Endothelial cell (in vitro differentiated cells): ENCODE results near the gene ABCA3. TPM values are rescaled to one million over a fixed set of nuclear protein-coding genes. Genes with fewer than 3 reads are reported as not detected.

Experiments
- DNase-seq: peaks from one replicate; pipeline ENCODE4 v3.0.0; 2021; ENCODE audit warnings: low spot score
- H3K27ac Mint-ChIP-seq: one replicate; pipeline ENCODE4 v1.8.0; 2021; ENCODE audit warnings: mixed read lengths, inconsistent platforms; ENCODE audit not compliant: unreplicated experiment
- H3K27me3 Mint-ChIP-seq: one replicate; pipeline ENCODE4 v1.8.0; 2021; ENCODE audit warnings: mild to moderate bottlenecking, moderate library complexity, mixed read lengths, inconsistent platforms; ENCODE audit not compliant: unreplicated experiment
- H3K36me3 Mint-ChIP-seq: one replicate; pipeline ENCODE4 v1.8.0; 2021; ENCODE audit warnings: mild to moderate bottlenecking, low read depth, mixed read lengths, inconsistent platforms; ENCODE audit not compliant: unreplicated experiment
- H3K4me1 Mint-ChIP-seq: one replicate; pipeline ENCODE4 v1.8.0; 2021; ENCODE audit warnings: mild to moderate bottlenecking, mixed read lengths, inconsistent platforms; ENCODE audit not compliant: unreplicated experiment
- H3K4me3 Mint-ChIP-seq: one replicate; pipeline ENCODE4 v1.8.0; 2021; ENCODE audit warnings: mild to moderate bottlenecking, mixed read lengths, inconsistent platforms; ENCODE audit not compliant: unreplicated experiment
- H3K9me3 Mint-ChIP-seq: one replicate; pipeline ENCODE4 v1.8.0; 2021; ENCODE audit warnings: mixed read lengths, inconsistent platforms; ENCODE audit not compliant: unreplicated experiment
- total RNA-seq: library from RNA; stranded (reverse); fragmentation: NEBNext Ultra II Directional; extraction: Animal tissue kit (Norgen Biotek cat#: 25700); gene quantifications from one replicate; pipeline ENCODE4 v1.2.1, GENCODE V29; 2021; ENCODE audit not compliant: unreplicated experiment
- TF ChIP-seq, protein P1 (sequence below): fragments of 200-600 bp; sonication (generic); IDR thresholded peaks from one replicate; pipeline ENCODE4 v1.5.0; 2021; ENCODE audit warnings: antibody characterized with exemption; ENCODE audit not compliant: unreplicated experiment

ABCA3 gene
- total RNA-seq, 1 donor from 2014 or later: 10.4 TPM

DNA sequence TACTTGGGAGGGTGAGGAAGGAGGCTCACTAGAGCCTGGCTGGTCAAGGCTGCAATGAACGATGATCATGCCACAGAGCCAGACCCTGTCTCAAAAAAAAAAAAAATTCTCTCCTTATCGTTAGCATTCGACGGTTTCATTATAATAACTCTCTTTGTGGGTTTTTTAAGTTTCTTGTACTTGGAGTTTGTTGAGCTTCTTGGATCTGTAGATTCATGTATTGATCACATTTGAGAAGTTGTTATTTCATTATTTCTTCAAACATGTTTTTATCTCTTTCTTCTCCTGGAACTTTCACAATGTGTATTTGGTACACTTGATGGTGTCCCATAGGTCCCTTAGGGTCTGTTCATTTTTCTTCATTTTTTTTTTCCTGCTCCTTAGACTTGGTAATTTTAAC is 16.8 kb upstream of the ABCA3 start:
- TF ChIP-seq, protein P1, sequence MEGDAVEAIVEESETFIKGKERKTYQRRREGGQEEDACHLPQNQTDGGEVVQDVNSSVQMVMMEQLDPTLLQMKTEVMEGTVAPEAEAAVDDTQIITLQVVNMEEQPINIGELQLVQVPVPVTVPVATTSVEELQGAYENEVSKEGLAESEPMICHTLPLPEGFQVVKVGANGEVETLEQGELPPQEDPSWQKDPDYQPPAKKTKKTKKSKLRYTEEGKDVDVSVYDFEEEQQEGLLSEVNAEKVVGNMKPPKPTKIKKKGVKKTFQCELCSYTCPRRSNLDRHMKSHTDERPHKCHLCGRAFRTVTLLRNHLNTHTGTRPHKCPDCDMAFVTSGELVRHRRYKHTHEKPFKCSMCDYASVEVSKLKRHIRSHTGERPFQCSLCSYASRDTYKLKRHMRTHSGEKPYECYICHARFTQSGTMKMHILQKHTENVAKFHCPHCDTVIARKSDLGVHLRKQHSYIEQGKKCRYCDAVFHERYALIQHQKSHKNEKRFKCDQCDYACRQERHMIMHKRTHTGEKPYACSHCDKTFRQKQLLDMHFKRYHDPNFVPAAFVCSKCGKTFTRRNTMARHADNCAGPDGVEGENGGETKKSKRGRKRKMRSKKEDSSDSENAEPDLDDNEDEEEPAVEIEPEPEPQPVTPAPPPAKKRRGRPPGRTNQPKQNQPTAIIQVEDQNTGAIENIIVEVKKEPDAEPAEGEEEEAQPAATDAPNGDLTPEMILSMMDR: no peak
- Mint-ChIP-seq H3K36me3 (no peaks in the 10 kb centered on the region), H3K4me1 (peaks cover 3% of the 10 kb centered on the region), H3K27me3 (peaks cover 1% of the 10 kb centered on the region), H3K4me3 (no peak overlapping the region), H3K27ac (no peak overlapping the region), H3K9me3 (no peaks in the 10 kb centered on the region)
- no peak for DNase-seq

DNA sequence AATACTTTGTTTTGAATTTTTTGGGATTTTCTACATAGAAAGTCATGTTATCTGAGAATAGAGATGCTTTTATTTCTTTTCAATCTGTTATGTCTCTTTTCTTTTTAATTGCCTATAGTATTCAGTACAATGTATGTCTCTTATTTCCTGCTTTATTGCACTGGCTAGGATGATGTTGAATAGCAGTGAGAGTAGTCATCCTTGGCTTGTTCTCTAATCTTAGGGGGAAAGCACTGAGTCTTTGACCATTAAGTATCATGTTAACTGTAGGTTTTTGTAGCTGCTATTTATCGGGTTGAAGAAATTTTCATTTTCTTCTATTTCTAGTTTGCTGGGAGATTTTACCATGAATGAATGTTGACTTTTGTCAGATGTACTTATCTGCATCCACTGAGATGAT is 10.0 kb upstream of the ABCA3 start:
- H3K27me3 Mint-ChIP-seq: no peaks in the 10 kb centered on the region
- no peaks in the 10 kb centered on the region for H3K36me3 Mint-ChIP-seq
- no peak overlapping the region for H3K4me3 Mint-ChIP-seq
- H3K27ac Mint-ChIP-seq: no peak overlapping the region
- DNase-seq: no peak
- no peaks in the 10 kb centered on the region for H3K4me1 Mint-ChIP-seq
- no peaks in the 10 kb centered on the region for H3K9me3 Mint-ChIP-seq
- TF ChIP-seq, protein P1: no peak

DNA sequence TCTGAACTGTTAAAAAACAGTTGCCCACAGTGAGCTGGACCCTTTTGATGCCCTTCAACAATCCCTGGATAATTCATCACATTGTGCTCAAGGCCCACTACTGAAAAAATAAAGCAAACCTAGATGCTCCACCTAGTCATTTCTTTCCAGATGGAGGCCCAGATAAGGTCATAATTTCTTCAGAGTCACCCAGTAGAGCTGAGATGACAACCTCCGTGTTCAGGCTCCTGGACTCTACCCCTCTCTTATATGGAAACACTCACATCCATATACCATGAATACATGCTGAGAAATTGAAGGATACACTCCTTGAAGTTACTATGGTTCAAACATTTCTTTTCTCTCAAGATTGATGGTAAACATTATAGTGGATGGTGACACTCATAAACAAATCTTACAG is 2.7 kb upstream of the ABCA3 start:
- TF ChIP-seq, protein P1: no peak
- Mint-ChIP-seq H3K36me3 (peaks cover 3% of the 10 kb centered on the region), H3K27ac (no peak overlapping the region), H3K4me1 (peaks cover 8% of the 10 kb centered on the region), H3K4me3 (no peak overlapping the region), H3K9me3 (no peaks in the 10 kb centered on the region), H3K27me3 (peaks cover 10% of the 10 kb centered on the region)
- DNase-seq: no peak

DNA sequence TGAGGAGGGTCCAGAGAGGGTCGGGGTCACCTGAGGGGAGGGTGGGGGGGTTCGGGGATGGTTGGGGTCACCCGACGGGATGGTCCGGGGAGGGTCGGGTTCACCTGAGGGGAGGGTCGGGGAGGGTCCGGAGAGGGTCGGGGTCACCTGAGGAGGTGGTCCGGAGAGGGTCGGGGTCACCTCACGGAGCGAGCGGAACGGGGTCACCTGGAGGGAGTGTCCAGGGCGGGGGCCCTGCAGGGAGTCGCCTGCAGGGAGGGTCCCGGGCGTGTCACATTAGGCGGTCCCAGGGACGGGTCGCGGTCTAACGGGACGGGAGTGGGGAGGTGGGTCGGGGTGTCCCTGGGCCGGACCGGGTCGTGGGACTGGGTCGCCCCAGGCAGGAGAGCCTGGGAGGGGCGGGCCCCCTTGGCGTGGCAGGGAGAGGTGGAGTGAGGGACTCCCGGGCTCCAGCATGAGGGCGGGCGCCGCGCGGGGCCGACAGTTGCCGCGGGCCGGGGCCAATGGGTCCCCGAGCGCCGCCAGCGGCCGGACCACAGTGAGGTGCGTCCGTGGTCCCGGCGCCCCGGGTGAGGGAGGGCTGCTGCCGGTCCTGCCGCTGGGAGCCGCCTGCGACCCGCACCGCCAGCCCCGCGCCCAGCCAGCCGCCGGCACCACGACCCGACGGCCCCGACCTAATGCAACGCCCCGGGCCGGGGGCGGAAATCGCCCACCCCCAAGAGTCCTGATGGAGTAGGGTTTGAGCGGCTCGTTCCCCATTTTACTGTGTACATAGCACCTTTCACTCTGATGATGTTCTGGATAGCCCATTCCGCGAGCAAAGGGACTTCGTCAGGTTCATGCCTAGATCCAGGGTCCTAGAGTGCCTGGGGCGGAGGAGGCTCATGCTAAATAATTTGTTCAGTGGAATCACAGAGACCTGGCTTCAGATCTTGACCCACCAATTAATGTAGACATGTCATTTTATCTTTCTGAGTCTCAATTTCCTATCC is 1.2 kb upstream of the ABCA3 start:
- Mint-ChIP-seq H3K4me3 (peak overlapping the region; percentile 15), H3K27ac (no peak overlapping the region), H3K27me3 (peaks cover 10% of the 10 kb centered on the region), H3K36me3 (peaks cover 3% of the 10 kb centered on the region), H3K4me1 (peaks cover 8% of the 10 kb centered on the region), H3K9me3 (no peaks in the 10 kb centered on the region)
- no peak for DNase-seq
- TF ChIP-seq, protein P1: no peak
